PC-3 (cell line): ENCODE measurements around the gene POLDIP2. TPM values are rescaled to one million over a fixed set of nuclear protein-coding genes. Genes with fewer than 3 reads are reported as not detected.

ENCODE experiments used
- ATAC-seq: fragments of 200-7000 bp; cut with Tn5 transposase; 2 replicates; pipeline ENCODE4 v1.9.1; 2020; ENCODE audit warnings: mild to moderate bottlenecking, moderate library complexity
- BruUV-seq: library from RNA; stranded (reverse); fragments of 400-500 nt; replicated peaks from 2 replicates; lab custom pipeline; 2021; lab: Mats Ljungman, UMichigan
- CTCF ChIA-PET: fragments of 300-600 bp; sonication (Branson Sonifier 250); formaldehyde crosslinking; loops from one replicate; lab custom pipeline; 2022; ENCODE audit warnings: antibody characterized with exemption; lab: Charles Lee
- POLR2A ChIA-PET: fragments of 300-600 bp; sonication (Branson Sonifier 250); formaldehyde crosslinking; loops from one replicate; lab custom pipeline; 2022; ENCODE audit warnings: antibody characterized with exemption; ENCODE audit not compliant: unreplicated experiment; lab: Charles Lee
- DNase-seq: peaks from one replicate; pipeline ENCODE4 v3.0.0-alpha.2; 2015
- H2AFZ ChIP-seq: fragments of 300-600 bp; sonication (generic); 2 replicates; pipeline ENCODE4 v1.6.0; 2016; ENCODE audit warnings: antibody characterized with exemption, low read length
- H3F3A ChIP-seq: fragments of 300-600 bp; sonication (generic); one replicate; pipeline ENCODE4 v1.6.0; 2017; ENCODE audit warnings: antibody characterized with exemption, low read length, control low read depth, mild to moderate bottlenecking; ENCODE audit not compliant: unreplicated experiment
- H3K27ac ChIP-seq: fragments of 300-600 bp; sonication (generic); 2 replicates; pipeline ENCODE4 v1.5.1; 2016; ENCODE audit warnings: mild to moderate bottlenecking, low read length
- H3K27me3 ChIP-seq: fragments of 300-600 bp; sonication (generic); 2 replicates; pipeline ENCODE4 v1.6.1; 2016; ENCODE audit warnings: low read length, mixed read lengths
- H3K36me3 ChIP-seq: fragments of 300-600 bp; sonication (generic); 2 replicates; pipeline ENCODE4 v1.6.1; 2016; ENCODE audit warnings: low read depth, mixed run types, low read length, mixed read lengths
- H3K4me1 ChIP-seq: fragments of 300-600 bp; sonication (generic); 2 replicates; pipeline ENCODE4 v1.5.1; 2016; ENCODE audit warnings: low read length; ENCODE audit not compliant: insufficient read depth
- H3K4me2 ChIP-seq: fragments of 300-600 bp; sonication (generic); 2 replicates; pipeline ENCODE4 v1.6.0; 2016; ENCODE audit warnings: low read length
- H3K4me3 ChIP-seq: fragments of 300-600 bp; sonication (generic); 2 replicates; pipeline ENCODE4 v1.5.1; 2016; ENCODE audit warnings: mild to moderate bottlenecking, low read length, mixed read lengths
- H3K79me2 ChIP-seq: fragments of 300-600 bp; sonication (generic); 2 replicates; pipeline ENCODE4 v1.6.1; 2017; ENCODE audit warnings: low read length, mixed read lengths
- H3K9ac ChIP-seq: fragments of 300-600 bp; sonication (generic); 2 replicates; pipeline ENCODE4 v1.6.0; 2016; ENCODE audit warnings: mild to moderate bottlenecking, low read length
- H3K9me2 ChIP-seq: fragments of 300-600 bp; sonication (generic); replicated peaks from 2 replicates; pipeline ENCODE4 v1.6.1; 2016; ENCODE audit warnings: mixed run types, low read length, mixed read lengths
- H3K9me3 ChIP-seq: fragments of 300-600 bp; sonication (generic); 2 replicates; pipeline ENCODE4 v1.6.1; 2016; ENCODE audit warnings: low read length, mixed read lengths
- H4K20me1 ChIP-seq: fragments of 300-600 bp; sonication (generic); 2 replicates; pipeline ENCODE4 v1.6.1; 2016; ENCODE audit warnings: low read length, mixed read lengths
- CTCF ChIP-seq: fragments of 300-600 bp; sonication (generic); conservative IDR thresholded peaks from 2 replicates; pipeline ENCODE4 v1.5.1; 2017; ENCODE audit warnings: antibody characterized with exemption, low read depth, mild to moderate bottlenecking, low read length
- EZH2 ChIP-seq: fragments of 300-600 bp; sonication (generic); IDR thresholded peaks from one replicate; pipeline ENCODE4 v1.6.1; 2017; ENCODE audit warnings: antibody characterized with exemption, mild to moderate bottlenecking, low read length; ENCODE audit not compliant: unreplicated experiment
- EZH2phosphoT487 ChIP-seq: fragments of 300-600 bp; sonication (generic); IDR thresholded peaks from 2 replicates; pipeline ENCODE4 v1.6.1; 2018; ENCODE audit warnings: mild to moderate bottlenecking, antibody characterized with exemption, low read length, borderline replicate concordance
- intact Hi-C: fragments of 100-400 bp; cut with micrococcal nuclease; formaldehyde crosslinking; loops from 2 replicates; pipeline ENCODE4 v1.9.0; 2023
- total RNA-seq: library from RNA; depleted of rRNA; stranded (reverse); fragments of >200 nt; gene quantifications from 2 replicates; pipeline ENCODE4 v1.2.3, GENCODE V29; 2014

POLDIP2 gene
- total RNA-seq, 1 experiment from 2014 or later = 137 TPM

DNA sequence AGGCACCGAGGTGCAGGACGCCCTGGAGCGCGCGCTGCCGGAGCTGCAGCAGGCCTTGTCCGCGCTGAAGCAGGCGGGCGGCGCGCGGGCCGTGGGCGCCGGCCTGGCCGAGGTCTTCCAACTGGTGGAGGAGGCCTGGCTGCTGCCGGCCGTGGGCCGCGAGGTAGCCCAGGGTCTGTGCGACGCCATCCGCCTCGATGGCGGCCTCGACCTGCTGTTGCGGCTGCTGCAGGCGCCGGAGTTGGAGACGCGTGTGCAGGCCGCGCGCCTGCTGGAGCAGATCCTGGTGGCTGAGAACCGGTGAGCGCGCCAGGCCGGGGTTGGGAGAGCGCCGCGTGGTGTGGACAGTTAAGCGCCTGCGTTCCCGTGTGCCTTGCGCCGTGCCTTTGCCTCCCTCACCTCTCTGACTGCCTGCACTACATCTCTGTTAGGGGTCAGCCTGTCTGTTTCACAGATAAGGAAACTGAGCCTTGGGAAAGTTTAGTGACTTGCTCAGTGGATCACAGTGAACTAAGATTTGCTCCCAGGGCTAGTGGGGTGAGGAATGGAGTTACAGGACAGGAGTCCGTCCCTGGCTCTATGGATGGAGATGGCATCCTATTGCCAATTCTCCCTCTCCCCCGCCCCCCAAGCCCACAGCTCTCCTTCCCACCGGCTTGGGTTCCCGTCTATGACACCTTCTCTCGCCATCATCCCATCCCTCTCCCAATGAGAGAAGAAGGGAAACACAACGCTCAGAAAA is 15.0 kb upstream of the POLDIP2 start:
- Histone ChIP-seq H3K9me3 (no peaks in the 10 kb centered on the region), H3K9me2 (no peaks in the 10 kb centered on the region), H4K20me1 (no peaks in the 10 kb centered on the region), H3K4me1 (no peaks in the 10 kb centered on the region), H3K27me3 (no peaks in the 10 kb centered on the region), H3K79me2 (no peaks in the 10 kb centered on the region), H3K4me2 (no peak overlapping the region), H2AFZ (no peak overlapping the region), H3K36me3 (no peaks in the 10 kb centered on the region), H3K4me3 (no peak overlapping the region), H3K9ac (no peak overlapping the region), H3F3A (no peaks in the 10 kb centered on the region), H3K27ac (no peak overlapping the region)
- DNase-seq = no peak
- ChIA-PET POLR2A (no interaction called here), CTCF (no interaction called here)
- TF ChIP-seq EZH2phosphoT487 = no peak
- no peak for TF ChIP-seq CTCF
- TF ChIP-seq EZH2 = no peak
- no TSS peak for BruUV-seq
- intact Hi-C loops = no loop called here
- no peak for ATAC-seq

GRCh38 chr17:28371245-28372202 is 14.2 kb upstream of the POLDIP2 start, which contains the start of gene SARM1:
TSS of gene SARM1 (plus strand) at chr17:28371694. CDS start at chr17:28372033, 339 bp downstream.
- ATAC-seq = peak; percentile 46

More at GRCh38 chr17:28371245-28372202, 14.2 kb upstream of the POLDIP2 start, which contains the start of gene SARM1:
- H3K27me3 ChIP-seq = no peaks in the 10 kb centered on the region
- H3K4me2 ChIP-seq = no peak within 1 kb of the TSS
- POLR2A ChIA-PET = no interaction called here
- H3K9ac ChIP-seq = no peak within 1 kb of the TSS
- no peaks in the 10 kb centered on the region for H3K9me2 ChIP-seq
- no peaks in the 10 kb centered on the region for H3F3A ChIP-seq
- H3K79me2 ChIP-seq = no peaks in the 10 kb centered on the region
- H3K9me3 ChIP-seq = no peaks in the 10 kb centered on the region
- no peak for DNase-seq
- intact Hi-C loops = no loop called here
- no peak within 1 kb of the TSS for H3K4me3 ChIP-seq
- no TSS peak for BruUV-seq
- H4K20me1 ChIP-seq = no peaks in the 10 kb centered on the region
- H2AFZ ChIP-seq = no peak within 1 kb of the TSS
- no peak for TF ChIP-seq EZH2phosphoT487
- TF ChIP-seq EZH2 = no peak
- TF ChIP-seq CTCF = no peak
- CTCF ChIA-PET = no interaction called here
- no peaks in the 10 kb centered on the region for H3K4me1 ChIP-seq
- H3K36me3 ChIP-seq = no peaks in the 10 kb centered on the region
- H3K27ac ChIP-seq = no peak within 1 kb of the TSS
